Left lung (tissue), 10 donors: ENCODE results near the gene IL22RA2. TPM values are rescaled to one million over a fixed set of nuclear protein-coding genes. Genes with fewer than 3 reads are reported as not detected.
A peak's percentile ranks its signal among the peaks of the same experiment; 100 is the strongest.

ENCODE experiments used
- ATAC-seq: fragments of 200-7000 bp; cut with Tn5 transposase; one replicate; pipeline ENCODE4 v1.9.1; 2020; ENCODE audit warnings: moderate library complexity
- DNase-seq, 4 donors: peaks; one replicate each; pipeline ENCODE4 v3.0.0-alpha.2; 2013 to 2020
- H3K27ac ChIP-seq, 2 donors: fragments of 200-600 bp; sonication (generic) in 1 of 2; one replicate each; pipeline versions ENCODE4 v1.5.0 to v1.8.0; 2020 to 2021
- H3K27me3 ChIP-seq, 2 donors: fragments of 200-600 bp; sonication (generic) in 1 of 2; one replicate each; pipeline versions ENCODE4 v1.5.0 to v1.8.0; 2020 to 2021
- H3K36me3 ChIP-seq, 2 donors: fragments of 200-600 bp; sonication (generic) in 1 of 2; one replicate each; pipeline versions ENCODE4 v1.5.0 to v1.8.0; 2020 to 2021
- H3K4me1 ChIP-seq, 2 donors: fragments of 200-600 bp; one replicate each; pipeline ENCODE4 v1.8.0; 2021
- H3K4me3 ChIP-seq, 2 donors: fragments of 200-600 bp; sonication (generic) in 1 of 2; one replicate each; pipeline versions ENCODE4 v1.5.0 to v1.8.0; 2020 to 2021; ENCODE audit warnings: mild to moderate bottlenecking in 1 of 2
- H3K9me3 ChIP-seq, 2 donors: fragments of 200-600 bp; sonication (generic) in 1 of 2; one replicate each; pipeline versions ENCODE4 v1.5.0 to v1.8.0; 2020 to 2021
- CTCF ChIP-seq, 2 donors: fragments of 200-600 bp; sonication (generic) in 1 of 2; IDR thresholded peaks; one replicate each; pipeline versions ENCODE4 v1.5.0 to v1.8.0; 2021; ENCODE audit warnings: antibody characterized with exemption in 2 of 2
- intact Hi-C, 2 donors: fragments of 100-400 bp; cut with DNase I; formaldehyde crosslinking; loops; one replicate each; pipeline versions ENCODE4 v1.11.2 to v1.14.2; 2022
- polyA plus RNA-seq, 6 donors: library from polyadenylated mRNA; unstranded; fragments of 120-200 nt; gene quantifications; one replicate each; pipeline ENCODE4 v1.2.1, GENCODE V29; 2013; ENCODE audit not compliant: insufficient read length in 6 of 6
- total RNA-seq, 2 donors: library from RNA; stranded (reverse); fragmentation: NEBNext Ultra II Directional; extraction: Animal tissue kit (Norgen Biotek cat#: 25700); gene quantifications; one replicate each; pipeline ENCODE4 v1.2.1, GENCODE V29; 2021
- donor health status: DM: no; HTN: yes; CAD: no.
- donor health status: DM: no; HTN: no; CAD: no.

Gene IL22RA2
- total and polyA plus RNA-seq, 8 donors, result not detected

DNA sequence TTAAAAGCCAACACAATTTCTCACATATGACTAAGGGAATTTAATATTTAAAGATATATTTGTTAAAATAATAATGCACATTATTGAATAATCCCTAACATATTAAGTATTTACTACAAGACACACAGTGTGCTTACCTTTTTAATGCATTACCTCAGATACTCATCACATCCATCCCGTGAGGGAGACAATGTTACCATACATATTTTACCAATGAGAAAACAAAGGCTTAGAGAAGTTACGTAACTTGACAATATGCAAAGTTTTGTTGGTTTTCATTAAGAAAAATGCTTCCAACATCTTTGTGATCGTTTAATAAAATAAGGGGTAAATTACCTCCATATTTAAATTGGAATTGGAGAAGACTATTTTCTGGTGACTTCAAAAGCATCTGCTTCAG lies 41.5 kb upstream of the IL22RA2 start:
- Histone ChIP-seq H3K4me1 (peaks cover 45 to 83% of the 10 kb centered on the region in 2 donors), H3K9me3 (no peaks in the 10 kb centered on the region), H3K27ac (peak overlapping the region; percentile 99 to 100), H3K4me3 (peak overlapping the region in 1 of 2 donors; percentile 79), H3K36me3 (peaks cover 0 to 7% of the 10 kb centered on the region in 2 donors), H3K27me3 (no peaks in the 10 kb centered on the region)
- no peak for TF ChIP-seq CTCF (IDR thresholded peaks at IDR 0.05)
- intact Hi-C loops, result no loop called here
- DNase-seq (no peak), ATAC-seq (no peak)

GRCh38 chr6:137213813-137214212 lies 40.4 kb upstream of the IL22RA2 start:
- H3K4me3 ChIP-seq, result peak overlapping the region in 1 of 2 donors; percentile 79
- peak overlapping the region; percentile 17 to 21 for H3K27ac ChIP-seq
- ATAC-seq (no peak), DNase-seq (no peak)
- H3K9me3 ChIP-seq, result no peaks in the 10 kb centered on the region
- peaks cover 0 to 16% of the 10 kb centered on the region in 2 donors for H3K36me3 ChIP-seq
- peaks cover 41 to 87% of the 10 kb centered on the region in 2 donors for H3K4me1 ChIP-seq
- TF ChIP-seq CTCF (IDR thresholded peaks at IDR 0.05), result no peak
- intact Hi-C loops, result no loop called here
- no peaks in the 10 kb centered on the region for H3K27me3 ChIP-seq

DNA sequence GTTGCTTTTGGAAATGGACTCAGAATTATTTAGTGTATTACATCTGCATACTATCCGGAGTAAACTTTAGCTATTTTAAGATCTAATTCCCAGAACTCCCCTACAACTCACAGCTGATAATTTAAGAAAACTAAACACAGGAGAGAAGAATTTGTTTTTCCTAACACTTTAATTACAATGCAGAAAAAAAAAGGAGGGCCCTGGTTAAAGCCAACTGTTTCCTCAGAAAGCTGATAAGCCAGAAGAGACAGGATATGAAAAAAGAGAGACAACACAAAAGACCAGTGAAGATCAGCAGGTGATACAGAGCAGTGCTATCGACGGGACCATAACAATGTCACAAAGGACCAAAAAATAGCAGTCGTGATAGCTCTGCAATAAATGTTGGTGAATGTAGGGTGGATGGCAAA lies 39.9 kb upstream of the IL22RA2 start:
- no peak for DNase-seq
- TF ChIP-seq CTCF (IDR thresholded peaks at IDR 0.05), result no peak
- H3K4me3 ChIP-seq, result peak overlapping the region in 1 of 2 donors; percentile 79
- H3K27me3 ChIP-seq, result no peaks in the 10 kb centered on the region
- H3K27ac ChIP-seq, result peak overlapping the region; percentile 17 to 21
- no peaks in the 10 kb centered on the region for H3K9me3 ChIP-seq
- peaks cover 41 to 91% of the 10 kb centered on the region in 2 donors for H3K4me1 ChIP-seq
- intact Hi-C loops, result no loop called here
- peaks cover 0 to 20% of the 10 kb centered on the region in 2 donors for H3K36me3 ChIP-seq
- ATAC-seq, result no peak

DNA sequence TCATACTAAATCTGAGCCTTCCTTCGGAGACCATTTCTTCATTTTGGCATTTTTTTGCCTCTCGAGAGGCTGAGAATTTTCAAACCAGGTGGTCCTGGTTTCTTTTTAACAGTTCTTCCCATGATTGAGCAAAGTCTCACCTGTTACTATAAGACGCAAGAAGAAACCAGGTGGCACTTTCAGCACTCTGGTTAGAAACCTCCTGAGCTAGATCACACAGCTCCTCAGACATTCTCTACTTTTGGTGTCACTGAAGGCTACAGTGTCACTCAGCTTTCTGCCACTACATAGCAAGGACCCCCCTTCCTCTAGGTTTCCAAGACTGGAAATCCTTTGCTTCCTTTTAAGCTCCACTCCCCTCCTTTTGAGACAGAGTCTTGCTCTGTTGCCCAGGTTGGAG lies 38.5 kb upstream of the IL22RA2 start:
- DNase-seq, result no peak
- no peak for ATAC-seq
- no peak for TF ChIP-seq CTCF (IDR thresholded peaks at IDR 0.05)
- no peaks in the 10 kb centered on the region for H3K9me3 ChIP-seq
- H3K4me1 ChIP-seq, result peaks cover 36 to 98% of the 10 kb centered on the region in 2 donors
- no peaks in the 10 kb centered on the region for H3K27me3 ChIP-seq
- H3K4me3 ChIP-seq, result no peak overlapping the region
- peaks cover 0 to 28% of the 10 kb centered on the region in 2 donors for H3K36me3 ChIP-seq
- H3K27ac ChIP-seq, result peak overlapping the region in 1 of 2 donors; percentile 21
- intact Hi-C loops, result no loop called here

DNA sequence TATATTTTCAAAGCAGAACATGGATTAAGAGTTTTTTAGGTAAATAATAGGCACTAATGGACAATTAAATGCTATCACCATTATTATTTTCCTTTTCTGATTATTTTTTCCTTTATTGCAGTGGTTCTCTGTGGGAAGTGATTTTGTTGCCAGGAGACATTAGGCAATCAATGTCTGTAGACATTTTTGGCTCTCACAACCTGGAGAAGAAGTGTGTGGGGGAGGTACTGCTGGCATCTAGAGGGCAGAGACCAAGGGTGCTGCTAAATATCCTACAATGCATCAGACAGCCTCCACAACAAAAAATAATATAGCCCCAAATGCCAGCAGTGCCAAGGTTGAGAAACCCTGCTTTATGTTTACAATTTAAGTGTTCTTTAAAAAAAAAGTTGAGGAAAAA lies 37.5 kb upstream of the IL22RA2 start:
- peak overlapping the region; percentile 21 for H3K27ac ChIP-seq
- intact Hi-C loops, result no loop called here
- H3K4me3 ChIP-seq, result no peak overlapping the region
- ATAC-seq (peak; percentile 66), DNase-seq (peak in 2 of 4 donors; percentile 54 to 66)
- no peaks in the 10 kb centered on the region for H3K27me3 ChIP-seq
- no peak for TF ChIP-seq CTCF (IDR thresholded peaks at IDR 0.05)
- H3K4me1 ChIP-seq, result peaks cover 34 to 98% of the 10 kb centered on the region in 2 donors
- no peaks in the 10 kb centered on the region for H3K9me3 ChIP-seq
- H3K36me3 ChIP-seq, result peaks cover 3 to 38% of the 10 kb centered on the region in 2 donors
